Measurements from ENCODE around the gene BCOR. TPM values are rescaled to one million over a fixed set of nuclear protein-coding genes. Genes with fewer than 3 reads are reported as not detected.

The BCOR gene
- total RNA-seq, 1 donor from 2014 or later: 24.8 TPM

DNA sequence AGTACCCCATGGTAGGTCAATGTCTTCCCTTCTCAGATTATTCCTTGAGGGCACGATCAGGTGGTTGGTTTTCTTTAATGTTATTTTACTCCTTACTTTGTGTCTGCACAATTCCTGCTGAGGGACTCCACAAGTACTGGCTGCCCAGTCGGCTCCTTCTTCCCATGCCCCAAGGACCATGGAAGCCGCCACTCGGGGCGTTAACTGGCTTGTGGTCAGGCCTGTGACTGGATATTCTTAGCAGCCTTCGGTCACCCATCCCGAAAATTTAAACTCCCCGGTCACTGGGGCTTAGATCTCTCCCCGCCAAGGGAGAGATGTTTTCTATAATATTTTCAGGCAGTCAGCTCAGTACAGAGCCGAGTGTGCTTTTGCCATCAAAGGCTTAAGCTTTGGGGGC lies 24.7 kb upstream of the BCOR start:
- H3K9me3 Mint-ChIP-seq (ENCODE audit: unreplicated experiment): no peaks in the 10 kb centered on the region
- TF ChIP-seq, protein P1, sequence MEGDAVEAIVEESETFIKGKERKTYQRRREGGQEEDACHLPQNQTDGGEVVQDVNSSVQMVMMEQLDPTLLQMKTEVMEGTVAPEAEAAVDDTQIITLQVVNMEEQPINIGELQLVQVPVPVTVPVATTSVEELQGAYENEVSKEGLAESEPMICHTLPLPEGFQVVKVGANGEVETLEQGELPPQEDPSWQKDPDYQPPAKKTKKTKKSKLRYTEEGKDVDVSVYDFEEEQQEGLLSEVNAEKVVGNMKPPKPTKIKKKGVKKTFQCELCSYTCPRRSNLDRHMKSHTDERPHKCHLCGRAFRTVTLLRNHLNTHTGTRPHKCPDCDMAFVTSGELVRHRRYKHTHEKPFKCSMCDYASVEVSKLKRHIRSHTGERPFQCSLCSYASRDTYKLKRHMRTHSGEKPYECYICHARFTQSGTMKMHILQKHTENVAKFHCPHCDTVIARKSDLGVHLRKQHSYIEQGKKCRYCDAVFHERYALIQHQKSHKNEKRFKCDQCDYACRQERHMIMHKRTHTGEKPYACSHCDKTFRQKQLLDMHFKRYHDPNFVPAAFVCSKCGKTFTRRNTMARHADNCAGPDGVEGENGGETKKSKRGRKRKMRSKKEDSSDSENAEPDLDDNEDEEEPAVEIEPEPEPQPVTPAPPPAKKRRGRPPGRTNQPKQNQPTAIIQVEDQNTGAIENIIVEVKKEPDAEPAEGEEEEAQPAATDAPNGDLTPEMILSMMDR (IDR thresholded peaks at IDR 0.05): no peak
- H3K4me1 Mint-ChIP-seq (ENCODE audit: unreplicated experiment): peaks cover 6% of the 10 kb centered on the region
- H3K36me3 Mint-ChIP-seq (ENCODE audit: unreplicated experiment): peaks cover 4% of the 10 kb centered on the region
- no peak overlapping the region for H3K27ac Mint-ChIP-seq (ENCODE audit: unreplicated experiment)
- no peak for DNase-seq (ENCODE audit: extremely low spot score, unreplicated experiment)
- H3K27me3 Mint-ChIP-seq (ENCODE audit: unreplicated experiment): no peaks in the 10 kb centered on the region
- no peak overlapping the region for H3K4me3 Mint-ChIP-seq (ENCODE audit: unreplicated experiment)

DNA sequence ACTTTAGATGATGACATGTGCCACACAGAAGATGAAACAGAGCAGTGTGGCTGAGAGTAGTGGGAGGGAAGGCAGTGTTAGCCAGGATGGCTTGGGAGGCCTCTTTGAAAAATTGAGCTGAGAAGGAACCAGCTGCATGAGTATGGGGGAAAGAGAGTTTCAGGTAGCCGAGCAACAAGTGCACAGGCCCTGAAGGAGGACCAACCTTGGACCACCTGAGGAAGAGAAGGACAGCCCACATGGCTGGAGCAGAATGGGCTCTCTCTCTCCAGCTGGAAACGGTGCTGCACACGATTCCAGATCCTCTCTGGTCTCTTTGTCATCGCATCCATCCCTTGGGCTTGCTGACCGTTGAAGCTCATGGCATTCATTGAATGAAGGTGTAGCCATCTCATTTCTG lies 23.9 kb upstream of the BCOR start:
- Mint-ChIP-seq H3K4me3 (ENCODE audit: unreplicated experiment) (no peak overlapping the region), H3K27me3 (ENCODE audit: unreplicated experiment) (no peaks in the 10 kb centered on the region)
- TF ChIP-seq, protein P1 (IDR thresholded peaks at IDR 0.05): no peak

DNA sequence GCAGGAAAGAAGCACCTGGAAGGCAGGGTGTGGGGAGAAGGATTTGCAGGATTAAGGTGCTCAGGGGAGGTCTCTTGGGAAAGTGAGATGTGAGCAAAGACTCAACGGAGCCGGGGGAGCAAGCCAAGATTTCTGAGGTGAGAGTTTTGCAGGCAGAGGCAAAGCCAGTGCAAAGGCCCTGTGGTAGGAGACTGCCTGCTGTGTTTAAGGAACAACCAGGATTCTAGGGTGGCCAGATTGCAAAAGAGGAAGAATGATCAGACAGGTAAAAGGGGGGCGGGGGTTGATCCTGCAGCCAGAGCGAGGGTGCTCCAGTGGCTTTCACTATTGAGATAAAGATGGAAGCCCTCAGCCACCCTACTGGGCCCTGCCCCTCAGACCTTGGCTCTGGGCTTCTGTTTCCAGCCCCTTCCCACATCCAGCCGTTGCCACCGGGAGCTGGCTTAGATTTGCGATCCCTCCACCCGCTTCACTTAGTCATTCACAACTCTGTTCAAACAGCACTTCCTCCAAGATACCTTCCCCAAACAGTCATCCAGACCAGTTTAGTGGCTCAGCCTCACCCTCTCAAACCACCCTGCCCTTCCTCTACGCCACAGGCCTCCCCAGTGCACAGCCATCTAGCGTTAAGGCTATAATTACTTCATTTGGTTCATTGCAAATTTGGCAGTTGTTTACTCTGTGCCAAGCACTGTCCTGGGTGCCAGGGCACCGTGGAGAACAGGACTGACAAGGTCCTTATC lies 23.3 kb upstream of the BCOR start:
- Mint-ChIP-seq H3K4me3 (ENCODE audit: unreplicated experiment) (no peak overlapping the region), H3K27ac (ENCODE audit: unreplicated experiment) (no peak overlapping the region), H3K27me3 (ENCODE audit: unreplicated experiment) (no peaks in the 10 kb centered on the region), H3K9me3 (ENCODE audit: unreplicated experiment) (no peaks in the 10 kb centered on the region), H3K36me3 (ENCODE audit: unreplicated experiment) (peaks cover 4% of the 10 kb centered on the region), H3K4me1 (ENCODE audit: unreplicated experiment) (peaks cover 6% of the 10 kb centered on the region)
- no peak for DNase-seq (ENCODE audit: extremely low spot score, unreplicated experiment)
- TF ChIP-seq, protein P1 (IDR thresholded peaks at IDR 0.05): no peak

More for the DNA sequence above, 23.9 kb upstream of the BCOR start:
- H3K27ac Mint-ChIP-seq (ENCODE audit: unreplicated experiment): no peak overlapping the region
- DNase-seq (ENCODE audit: extremely low spot score, unreplicated experiment): no peak
- H3K36me3 Mint-ChIP-seq (ENCODE audit: unreplicated experiment): peaks cover 4% of the 10 kb centered on the region
- H3K9me3 Mint-ChIP-seq (ENCODE audit: unreplicated experiment): no peaks in the 10 kb centered on the region
- H3K4me1 Mint-ChIP-seq (ENCODE audit: unreplicated experiment): peaks cover 6% of the 10 kb centered on the region

DNA sequence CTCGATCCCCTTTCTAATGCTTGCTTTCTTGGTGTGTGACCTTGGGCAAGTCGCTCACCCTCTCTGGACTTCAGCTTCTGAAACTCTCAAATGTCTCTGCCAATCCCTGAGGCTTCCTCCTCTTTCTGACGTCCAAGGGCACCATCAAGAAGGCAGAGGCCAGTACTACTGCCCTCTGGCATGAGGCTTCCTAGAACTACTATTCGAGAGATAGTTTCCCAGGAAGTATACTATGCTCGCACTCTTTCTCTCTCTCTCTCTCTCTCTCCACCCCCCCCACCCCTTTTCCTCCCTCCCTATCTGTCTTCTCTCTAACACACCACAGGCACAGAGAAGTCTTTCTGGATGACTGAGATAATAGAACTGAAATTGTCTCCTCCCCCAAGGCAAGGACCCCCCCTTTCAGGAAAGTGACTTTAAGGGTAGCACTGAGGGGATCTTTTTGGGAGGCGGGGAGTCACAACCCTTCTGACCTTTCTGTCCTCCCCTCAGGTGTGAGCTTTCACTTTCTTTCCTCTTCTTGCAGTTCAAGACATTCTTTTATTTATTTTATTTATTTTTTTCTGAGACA lies 20.0 kb upstream of the BCOR start:
- H3K27me3 Mint-ChIP-seq (ENCODE audit: unreplicated experiment): no peaks in the 10 kb centered on the region
- no peaks in the 10 kb centered on the region for H3K9me3 Mint-ChIP-seq (ENCODE audit: unreplicated experiment)
- no peaks in the 10 kb centered on the region for H3K36me3 Mint-ChIP-seq (ENCODE audit: unreplicated experiment)
- no peak for DNase-seq (ENCODE audit: extremely low spot score, unreplicated experiment)
- TF ChIP-seq, protein P1 (IDR thresholded peaks at IDR 0.05): no peak
- no peak overlapping the region for H3K4me3 Mint-ChIP-seq (ENCODE audit: unreplicated experiment)
- H3K4me1 Mint-ChIP-seq (ENCODE audit: unreplicated experiment): peaks cover 6% of the 10 kb centered on the region
- no peak overlapping the region for H3K27ac Mint-ChIP-seq (ENCODE audit: unreplicated experiment)

DNA sequence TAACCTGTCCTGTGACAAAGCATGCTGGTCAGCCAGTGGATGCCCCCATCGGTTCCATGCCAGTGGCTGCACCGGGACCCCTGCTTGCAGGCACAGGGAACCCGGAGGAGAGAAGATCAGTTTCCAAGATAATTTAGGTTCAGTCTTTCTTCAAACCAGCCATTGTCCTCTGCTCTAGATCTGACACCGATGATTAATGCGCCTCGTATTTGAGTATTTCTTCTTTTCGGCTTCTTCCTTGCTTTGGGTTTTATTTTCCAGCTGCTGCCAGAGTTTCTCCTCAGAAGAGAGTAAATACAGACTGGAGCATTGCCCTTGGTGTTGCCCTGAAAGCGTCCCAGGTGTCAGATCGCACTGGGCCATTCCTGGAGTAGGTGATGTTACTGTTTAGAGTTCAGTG lies 19.2 kb upstream of the BCOR start:
- Mint-ChIP-seq H3K4me3 (ENCODE audit: unreplicated experiment) (no peak overlapping the region), H3K4me1 (ENCODE audit: unreplicated experiment) (peaks cover 10% of the 10 kb centered on the region), H3K9me3 (ENCODE audit: unreplicated experiment) (no peaks in the 10 kb centered on the region), H3K27ac (ENCODE audit: unreplicated experiment) (no peak overlapping the region), H3K36me3 (ENCODE audit: unreplicated experiment) (no peaks in the 10 kb centered on the region), H3K27me3 (ENCODE audit: unreplicated experiment) (no peaks in the 10 kb centered on the region)
- TF ChIP-seq, protein P1 (IDR thresholded peaks at IDR 0.05): no peak
- no peak for DNase-seq (ENCODE audit: extremely low spot score, unreplicated experiment)
